Neural cell (in vitro differentiated cells): Measurements from ENCODE around the gene GMDS. TPM values are rescaled to one million over a fixed set of nuclear protein-coding genes. Genes with fewer than 3 reads are reported as not detected.

Experiments
- H2AFZ ChIP-seq: fragments of 200-600, 300-800 bp; sonication (generic), shearing (Covaris generic); 2 replicates; pipeline ENCODE4 v1.6.0; 2014; ENCODE audit warnings: low read depth, mild to moderate bottlenecking, antibody characterized with exemption, low read length, moderate library complexity
- H3F3A ChIP-seq: fragments of 200-600 bp; shearing (Covaris generic); 2 replicates; pipeline ENCODE4 v1.6.1; 2016; ENCODE audit warnings: mild to moderate bottlenecking, moderate library complexity, mixed read lengths, antibody characterized with exemption, low read length; ENCODE audit not compliant: insufficient read depth, poor library complexity, severe bottlenecking
- H3K27ac ChIP-seq: fragments of 200-600, 300-800 bp; sonication (generic), shearing (Covaris generic); 2 replicates; pipeline ENCODE4 v1.5.1; 2014; ENCODE audit warnings: mild to moderate bottlenecking, low read length, moderate library complexity
- H3K27me3 ChIP-seq: fragments of 300-800, 200-600 bp; sonication (generic), shearing (Covaris generic); 2 replicates; pipeline ENCODE4 v1.6.0; 2014; ENCODE audit warnings: mild to moderate bottlenecking, low read depth, low read length, moderate library complexity; ENCODE audit not compliant: insufficient read depth
- H3K36me3 ChIP-seq: fragments of 300-800, 200-600 bp; sonication (generic), shearing (Covaris generic); 2 replicates; pipeline ENCODE4 v1.5.1; 2014; ENCODE audit warnings: mild to moderate bottlenecking, antibody characterized with exemption, low read length, moderate library complexity; ENCODE audit not compliant: insufficient read depth
- H3K4me2 ChIP-seq: fragments of 300-800, 200-600 bp; sonication (generic), shearing (Covaris generic); 2 replicates; pipeline ENCODE4 v1.6.0; 2014; ENCODE audit warnings: mild to moderate bottlenecking, low read length
- H3K4me3 ChIP-seq: fragments of 300-800, 200-600 bp; sonication (generic), shearing (Covaris generic); 2 replicates; pipeline ENCODE4 v1.5.1; 2014; ENCODE audit warnings: mild to moderate bottlenecking, low read length, moderate library complexity
- H3K79me2 ChIP-seq: fragments of 200-600 bp; shearing (Covaris generic); replicated peaks from 2 replicates; pipeline ENCODE4 v1.6.0; 2014; ENCODE audit warnings: mild to moderate bottlenecking, low read length, moderate library complexity; ENCODE audit not compliant: insufficient read depth
- H3K9ac ChIP-seq: fragments of 300-800, 200-600 bp; sonication (generic), shearing (Covaris generic); 2 replicates; pipeline ENCODE4 v1.6.1; 2016; ENCODE audit warnings: mild to moderate bottlenecking, low read length, mixed read lengths
- H3K9me2 ChIP-seq: fragments of 200-600 bp; shearing (Covaris generic); 2 replicates; pipeline ENCODE4 v1.6.1; 2016; ENCODE audit warnings: mild to moderate bottlenecking, low read length, mixed read lengths; ENCODE audit not compliant: insufficient read depth
- H3K9me3 ChIP-seq: fragments of 200-600, 300-800 bp; sonication (generic), shearing (Covaris generic); 2 replicates; pipeline ENCODE4 v1.6.1; 2016; ENCODE audit warnings: mild to moderate bottlenecking, mixed run types, low read length, moderate library complexity, mixed read lengths
- H4K20me1 ChIP-seq: fragments of 200-600 bp; shearing (Covaris generic); 2 replicates; pipeline ENCODE4 v1.6.1; 2016; ENCODE audit warnings: mild to moderate bottlenecking, mixed run types; ENCODE audit not compliant: insufficient read depth
- CTCF ChIP-seq: fragments of 450-650 bp; IDR thresholded peaks from 2 replicates; pipeline ENCODE4 v1.5.1; 2014; ENCODE audit warnings: antibody characterized with exemption, mild to moderate bottlenecking, moderate library complexity; ENCODE audit not compliant: poor library complexity, severe bottlenecking
- EP300 ChIP-seq: fragments of 450-650 bp; conservative IDR thresholded peaks from 2 replicates; pipeline ENCODE4 v1.6.1; 2014; ENCODE audit warnings: antibody characterized with exemption, mild to moderate bottlenecking, moderate library complexity; ENCODE audit not compliant: poor library complexity, severe bottlenecking
- EZH2 ChIP-seq: fragments of 200-600, 300-800 bp; shearing (Covaris generic), sonication (generic); IDR thresholded peaks from 2 replicates; pipeline ENCODE4 v1.6.1; 2014; ENCODE audit warnings: antibody characterized with exemption, low read length, borderline replicate concordance, mild to moderate bottlenecking; ENCODE audit not compliant: insufficient read depth, poor library complexity, severe bottlenecking
- MXI1 ChIP-seq: fragments of 450-650 bp; conservative IDR thresholded peaks from 2 replicates; pipeline ENCODE4 v1.6.1; 2014; ENCODE audit warnings: antibody characterized with exemption, mild to moderate bottlenecking; ENCODE audit not compliant: poor library complexity, severe bottlenecking
- POLR2AphosphoS5 ChIP-seq: IDR thresholded peaks from 2 replicates; pipeline ENCODE4 v1.6.1; 2012
- RAD21 ChIP-seq: fragments of 450-650 bp; conservative IDR thresholded peaks from 2 replicates; pipeline ENCODE4 v1.6.1; 2014; ENCODE audit warnings: antibody characterized with exemption, mild to moderate bottlenecking, moderate library complexity
- REST ChIP-seq: IDR thresholded peaks from 2 replicates; pipeline ENCODE4 v1.6.1; 2012; ENCODE audit warnings: borderline replicate concordance
- SMC3 ChIP-seq: fragments of 450-650 bp; conservative IDR thresholded peaks from 2 replicates; pipeline ENCODE4 v1.6.1; 2014; ENCODE audit warnings: antibody characterized with exemption, mild to moderate bottlenecking, moderate library complexity; ENCODE audit not compliant: poor library complexity
- TAF1 ChIP-seq: IDR thresholded peaks from 2 replicates; pipeline ENCODE4 v1.6.1; 2012; ENCODE audit warnings: low read depth
- polyA plus RNA-seq: library from polyadenylated mRNA; depleted of rRNA; stranded (reverse); fragments of >200 nt; gene quantifications from 2 replicates; pipeline ENCODE4 v1.2.3, GENCODE V29; 2014

Gene GMDS
- polyA plus RNA-seq, 1 donor from 2014 or later = 11.4 TPM

- H3K27me3 ChIP-seq = no peaks in the 10 kb centered on the region
- H3K79me2 ChIP-seq = no peaks in the 10 kb centered on the region
- H3K36me3 ChIP-seq = no peaks in the 10 kb centered on the region
- H2AFZ ChIP-seq = no peak overlapping the region
- no peaks in the 10 kb centered on the region for H3K9me2 ChIP-seq
- H3K9ac ChIP-seq = no peak overlapping the region
- no peaks in the 10 kb centered on the region for H3K9me3 ChIP-seq
- no peak overlapping the region for H3K4me2 ChIP-seq
- H4K20me1 ChIP-seq = no peaks in the 10 kb centered on the region
- H3K27ac ChIP-seq = no peak overlapping the region
- TF ChIP-seq RAD21 (no peak), CTCF (no peak), SMC3 (no peak), EP300 (no peak), EZH2 (no peak), MXI1 (no peak), POLR2AphosphoS5 (no peak)
- no peak overlapping the region for H3K4me3 ChIP-seq
- no peaks in the 10 kb centered on the region for H3F3A ChIP-seq
Observed at GRCh38 chr6:1963596-1963995, 281.8 kb downstream of the GMDS start.

- H3K27me3 ChIP-seq = no peaks in the 10 kb centered on the region
- H3K79me2 ChIP-seq = no peaks in the 10 kb centered on the region
- H4K20me1 ChIP-seq = no peaks in the 10 kb centered on the region
- TF ChIP-seq EP300 = no peak
- TF ChIP-seq SMC3 = no peak
- TF ChIP-seq MXI1 = no peak
- TF ChIP-seq RAD21 = no peak
- TF ChIP-seq REST = no peak
- TF ChIP-seq CTCF = no peak
- TF ChIP-seq POLR2AphosphoS5 = no peak
- TF ChIP-seq TAF1 = no peak
- TF ChIP-seq EZH2 = no peak
- H3K4me2 ChIP-seq = no peak overlapping the region
- no peaks in the 10 kb centered on the region for H3K36me3 ChIP-seq
- H3K4me3 ChIP-seq = no peak overlapping the region
- no peak overlapping the region for H3K27ac ChIP-seq
- no peaks in the 10 kb centered on the region for H3K9me2 ChIP-seq
- no peak overlapping the region for H2AFZ ChIP-seq
- no peaks in the 10 kb centered on the region for H3K9me3 ChIP-seq
- no peak overlapping the region for H3K9ac ChIP-seq
- H3F3A ChIP-seq = no peaks in the 10 kb centered on the region
Observed at GRCh38 chr6:1962201-1962600, 283.2 kb downstream of the GMDS start.
